Measurements from ENCODE around the gene MACROH2A2.
"Not testable (repeated sequence)": the region's sequence is repeated elsewhere in the genome, so short reads cannot be mapped to it uniquely, and the experiment has no call there.

The MACROH2A2 gene

DNA sequence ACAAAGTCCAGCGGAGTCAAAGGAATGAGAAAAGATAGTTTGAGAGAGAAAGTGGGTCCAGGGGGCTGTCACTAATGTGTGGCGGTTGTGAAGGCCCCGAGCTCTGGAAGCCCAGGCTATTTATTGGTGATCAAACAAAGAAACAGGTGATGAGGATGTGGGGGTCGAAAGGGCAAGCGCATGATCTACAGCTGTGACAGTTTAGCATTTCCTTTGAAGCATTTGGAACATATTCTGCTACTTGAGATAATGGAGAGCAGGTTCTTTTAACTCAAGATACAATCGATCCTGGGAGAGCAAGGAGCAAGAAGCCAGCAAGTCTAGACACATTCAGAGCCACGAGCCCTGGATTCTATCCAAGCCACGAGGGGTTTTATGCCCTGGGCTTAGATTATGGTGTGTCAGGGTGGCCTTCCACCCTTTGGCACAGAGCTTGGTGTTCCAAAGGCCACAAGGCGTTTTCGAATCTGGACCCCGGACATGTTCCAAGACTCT lies 48.5 kb downstream of the MACROH2A2 start:
- not testable (repeated sequence) for DNase-seq (ENCODE audit: low spot score)

DNA sequence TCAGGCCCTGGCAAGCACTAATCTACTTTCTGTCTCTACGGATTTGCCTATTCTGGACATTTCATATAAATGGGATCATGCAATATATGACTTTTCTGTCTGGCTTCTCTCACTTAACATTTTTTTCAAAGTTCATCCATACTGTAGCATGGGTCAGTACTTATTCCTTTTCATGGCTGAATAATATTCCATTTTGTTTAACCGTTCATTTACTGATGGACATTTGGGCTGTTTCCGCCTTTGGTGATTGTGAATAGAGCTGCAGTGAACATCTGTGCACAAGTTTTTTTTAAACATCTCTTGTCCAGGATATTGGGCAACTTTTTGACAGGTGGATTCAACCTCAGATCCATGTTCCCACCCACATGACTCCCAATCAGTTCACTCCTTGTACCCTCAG lies 49.0 kb downstream of the MACROH2A2 start:
- DNase-seq (ENCODE audit: low spot score), result no peak

DNA sequence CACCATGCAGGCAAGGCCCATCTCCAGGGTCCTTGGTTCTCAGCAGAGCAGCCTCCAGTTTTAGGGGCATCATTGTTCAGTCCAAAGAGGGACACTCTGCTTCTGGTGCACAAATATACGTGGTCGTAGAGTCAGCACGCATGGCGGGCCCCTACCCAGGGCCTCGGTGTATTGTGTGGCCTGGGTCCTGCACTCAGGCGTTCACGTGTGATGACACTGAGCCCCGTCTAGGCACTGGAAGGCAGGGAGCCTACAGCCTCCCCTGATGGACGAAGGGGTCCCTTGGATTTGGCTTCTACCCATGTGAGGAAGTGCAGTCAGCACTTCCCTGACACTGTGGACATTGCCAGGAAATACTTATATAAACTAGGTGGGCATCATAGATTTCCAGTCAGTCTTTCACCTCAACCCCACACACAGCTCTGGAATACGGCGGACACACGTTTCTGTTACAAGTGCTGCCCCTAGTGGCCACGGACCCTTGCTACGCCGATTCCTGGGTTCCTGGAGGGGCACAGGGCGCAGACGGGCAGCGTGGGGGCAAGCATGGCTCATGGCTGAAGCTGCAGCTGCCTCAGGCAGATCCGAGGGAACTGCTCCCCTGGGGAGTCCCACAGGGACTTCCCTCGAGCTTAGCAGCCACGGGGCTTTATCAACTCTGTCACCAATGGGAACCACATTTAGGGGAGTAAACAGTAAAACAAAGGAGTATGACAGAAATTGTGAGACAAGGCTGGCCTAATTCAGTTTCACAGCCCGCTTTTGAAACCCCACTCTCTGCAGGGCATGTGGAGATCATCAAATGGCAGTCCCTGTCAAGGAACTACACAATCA lies 54.5 kb downstream of the MACROH2A2 start:
- no peak for DNase-seq (ENCODE audit: low spot score)

DNA sequence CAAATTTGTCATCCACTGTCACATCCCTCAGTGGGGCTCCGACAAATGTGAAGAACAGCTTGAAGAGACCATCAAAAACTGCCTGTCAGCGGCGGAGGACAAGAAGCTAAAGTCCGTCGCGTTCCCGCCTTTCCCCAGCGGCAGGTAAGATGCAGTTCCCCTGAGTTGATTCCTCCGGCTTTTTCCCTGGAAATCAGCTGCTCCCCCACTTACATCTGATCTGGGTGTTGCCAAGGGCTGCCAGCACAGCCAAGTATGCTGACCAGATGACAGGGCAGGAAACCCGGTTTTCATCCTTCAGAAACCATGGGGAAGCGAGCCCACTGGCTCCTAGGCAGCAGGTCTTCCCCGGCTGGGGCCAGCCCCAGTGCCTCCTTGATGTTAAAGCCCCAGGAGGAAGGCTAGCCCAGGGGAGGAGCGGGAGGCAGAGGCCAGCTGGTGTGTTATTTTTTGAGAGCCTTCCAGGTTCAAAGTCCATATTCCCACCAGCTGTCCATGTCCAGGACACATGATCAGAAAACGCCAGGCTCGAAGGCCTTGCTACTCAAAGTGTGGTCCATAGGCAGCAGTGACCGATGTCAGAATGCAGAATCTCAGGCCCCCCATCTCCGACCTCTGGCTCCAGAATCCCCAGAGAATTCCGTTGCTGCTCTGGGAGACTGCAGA lies 56.6 kb downstream of the MACROH2A2 start:
- DNase-seq (ENCODE audit: low spot score), result no peak

DNA sequence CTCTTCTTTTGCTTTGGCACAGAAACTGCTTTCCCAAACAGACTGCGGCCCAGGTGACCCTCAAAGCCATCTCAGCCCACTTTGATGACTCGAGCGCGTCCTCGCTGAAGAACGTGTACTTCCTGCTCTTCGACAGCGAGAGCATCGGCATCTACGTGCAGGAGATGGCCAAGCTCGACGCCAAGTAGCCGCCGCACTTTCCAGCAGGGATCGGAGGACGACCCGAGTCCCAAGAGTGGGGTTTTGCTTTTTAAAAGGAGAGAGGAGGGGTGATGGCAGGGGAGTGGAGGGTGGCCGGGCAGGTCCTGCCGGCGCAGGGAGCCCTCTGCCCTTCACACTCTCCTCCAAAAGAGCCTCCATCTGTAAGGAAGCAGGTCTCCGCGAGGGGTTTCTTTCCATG lies 58.9 kb downstream of the MACROH2A2 start:
- no peak for DNase-seq (ENCODE audit: low spot score)

DNA sequence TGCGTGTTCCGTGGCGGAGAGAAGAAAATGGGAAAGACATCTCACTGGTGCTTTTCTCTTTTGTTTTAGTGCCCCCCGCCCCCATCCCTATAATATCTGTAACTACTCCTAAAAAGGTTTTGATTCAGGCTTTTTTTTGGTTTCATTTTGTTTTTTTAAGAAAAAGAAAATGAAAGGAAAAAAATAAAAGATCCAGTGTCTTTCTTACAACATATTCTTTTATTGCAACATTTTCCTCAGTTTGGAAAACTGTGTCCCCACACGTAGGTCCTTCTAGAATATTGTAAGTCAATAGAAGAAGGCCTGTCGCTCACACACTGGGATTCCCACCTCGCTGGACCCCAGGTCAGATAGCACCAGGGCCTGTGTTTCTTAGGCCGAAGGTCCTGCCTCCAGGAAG lies 59.4 kb downstream of the MACROH2A2 start:
- DNase-seq (ENCODE audit: low spot score), result no peak

DNA sequence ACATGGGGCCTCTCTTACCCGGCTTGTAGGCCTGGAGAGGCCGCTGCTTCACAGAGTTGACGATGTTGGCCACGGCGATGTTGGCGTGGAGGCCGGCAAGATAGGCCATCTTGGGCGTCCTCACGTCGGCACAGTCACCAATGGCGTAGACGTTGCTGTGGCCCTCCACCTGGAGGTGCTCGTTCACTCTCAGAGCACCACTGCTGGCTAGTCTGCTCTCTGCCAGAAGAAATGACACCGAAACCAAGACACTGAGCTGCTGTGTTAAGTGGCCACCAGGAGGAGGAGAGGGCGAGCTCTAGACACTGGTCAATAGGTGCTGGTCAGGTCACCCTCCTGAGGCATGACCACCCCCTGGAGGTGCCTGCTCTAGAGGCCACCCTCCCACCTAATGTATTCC lies 62.3 kb downstream of the MACROH2A2 start:
- DNase-seq (ENCODE audit: low spot score), result no peak

DNA sequence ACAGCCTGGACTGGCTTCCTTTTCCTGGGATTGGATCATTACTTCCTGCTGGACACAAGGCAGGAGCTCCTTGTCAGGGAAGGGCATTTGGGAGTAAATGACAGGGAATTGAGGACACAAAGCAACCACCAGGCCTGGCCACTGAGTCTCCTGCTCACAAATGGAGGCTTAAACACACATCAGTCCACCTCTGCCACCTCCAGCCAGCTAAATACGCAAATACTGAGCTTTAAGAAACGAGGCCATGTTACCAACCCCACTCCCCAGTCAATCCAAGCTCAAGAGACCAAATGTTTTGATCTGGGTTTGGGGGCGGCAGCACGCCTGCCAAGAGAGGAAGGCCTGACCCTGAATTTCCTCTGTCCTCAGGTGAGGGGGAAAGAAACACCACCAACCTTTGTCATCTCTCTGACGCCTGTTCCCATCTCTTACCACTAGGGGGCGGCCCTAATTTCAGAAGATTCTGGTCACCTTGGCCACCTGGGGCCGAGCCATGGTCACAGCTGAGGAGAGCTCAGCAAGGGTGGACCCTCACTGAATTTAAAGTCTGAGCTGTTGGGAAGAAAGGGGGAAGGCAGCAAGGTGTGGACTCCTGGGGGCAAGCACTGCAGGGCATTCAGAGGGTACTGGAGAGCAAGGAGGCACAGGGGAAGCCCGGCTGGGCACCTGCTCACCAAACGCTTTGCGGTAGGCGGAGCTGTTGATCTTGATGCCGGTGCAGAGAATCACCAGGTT lies 63.5 kb downstream of the MACROH2A2 start:
- no peak for DNase-seq (ENCODE audit: low spot score)

DNA sequence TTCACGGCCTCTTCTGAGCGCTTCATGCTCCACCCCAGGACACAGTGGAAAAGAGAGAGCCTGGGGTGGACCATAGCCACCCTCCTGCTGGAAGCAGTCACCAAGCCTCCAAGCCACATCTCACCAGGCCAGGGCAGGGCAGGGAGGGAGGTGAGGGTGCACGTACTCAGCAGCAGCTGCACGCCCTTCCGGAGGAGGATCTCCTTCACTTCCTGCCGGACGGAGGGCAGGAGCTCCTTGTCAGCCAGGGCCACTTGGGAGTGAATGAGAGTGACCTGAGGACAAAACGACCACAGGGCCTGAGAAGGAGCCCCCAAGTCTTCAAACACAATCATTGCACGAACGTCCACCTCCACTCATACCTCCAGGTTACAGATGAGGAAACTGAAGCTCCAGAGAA lies 65.0 kb downstream of the MACROH2A2 start:
- no peak for DNase-seq (ENCODE audit: low spot score)

DNA sequence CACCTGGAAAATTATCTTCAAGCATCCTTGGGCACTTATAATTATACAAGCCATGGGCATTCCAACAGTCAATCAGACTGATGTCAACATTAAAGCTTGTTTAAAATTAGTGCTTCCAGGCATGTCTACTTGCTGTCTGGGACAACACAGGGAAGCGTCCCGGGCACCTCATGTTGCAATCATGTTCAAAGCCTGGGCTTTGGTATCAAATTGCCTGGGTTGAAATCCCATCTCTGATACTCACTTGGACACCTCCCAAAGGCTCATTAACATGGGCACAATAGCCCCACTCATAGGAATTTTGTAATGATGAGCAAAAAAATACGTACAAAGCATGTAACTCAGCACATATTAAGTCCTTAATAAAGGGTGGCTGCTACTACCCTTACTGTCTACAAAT lies 65.5 kb downstream of the MACROH2A2 start:
- no peak for DNase-seq (ENCODE audit: low spot score)

DNA sequence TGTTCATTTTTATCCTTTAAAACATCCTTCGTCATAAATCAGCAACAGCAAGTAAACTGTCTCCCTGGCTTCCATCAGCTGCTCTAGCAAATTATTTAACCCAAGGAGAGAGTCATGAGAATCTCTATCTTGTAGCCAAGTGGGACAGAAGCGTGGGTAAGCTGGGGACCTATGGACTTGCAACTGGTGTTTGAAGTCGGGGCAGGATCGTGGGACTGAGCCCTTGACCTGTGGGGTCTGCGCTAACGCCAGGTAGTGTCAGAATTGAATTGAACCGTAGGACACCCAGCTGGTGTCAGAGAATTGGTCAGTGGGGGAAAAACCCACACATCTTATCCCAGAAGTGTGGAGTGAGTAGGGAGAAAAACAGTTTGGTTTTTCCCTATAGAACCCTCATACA lies 66.6 kb downstream of the MACROH2A2 start:
- no peak for DNase-seq (ENCODE audit: low spot score)

DNA sequence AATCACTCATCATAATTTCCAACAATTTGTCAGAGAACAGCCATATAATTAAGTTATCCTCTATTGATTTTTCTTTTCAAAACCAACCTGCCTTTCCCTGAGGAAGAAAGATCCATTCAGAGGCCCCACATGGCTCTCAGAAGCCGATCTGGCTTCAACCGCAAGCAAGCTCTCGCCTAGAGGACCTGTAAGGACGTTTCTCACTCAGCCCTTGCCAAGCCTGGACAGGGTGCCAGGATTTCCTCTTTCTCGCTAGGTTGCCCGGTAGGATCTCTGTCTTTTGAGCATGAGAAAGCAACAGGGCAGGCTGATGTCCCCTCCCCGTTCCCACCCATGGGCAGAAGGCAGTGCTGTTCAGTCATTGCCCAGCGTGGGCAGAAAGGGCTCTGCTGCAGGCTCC lies 67.0 kb downstream of the MACROH2A2 start:
- no peak for DNase-seq (ENCODE audit: low spot score)

DNA sequence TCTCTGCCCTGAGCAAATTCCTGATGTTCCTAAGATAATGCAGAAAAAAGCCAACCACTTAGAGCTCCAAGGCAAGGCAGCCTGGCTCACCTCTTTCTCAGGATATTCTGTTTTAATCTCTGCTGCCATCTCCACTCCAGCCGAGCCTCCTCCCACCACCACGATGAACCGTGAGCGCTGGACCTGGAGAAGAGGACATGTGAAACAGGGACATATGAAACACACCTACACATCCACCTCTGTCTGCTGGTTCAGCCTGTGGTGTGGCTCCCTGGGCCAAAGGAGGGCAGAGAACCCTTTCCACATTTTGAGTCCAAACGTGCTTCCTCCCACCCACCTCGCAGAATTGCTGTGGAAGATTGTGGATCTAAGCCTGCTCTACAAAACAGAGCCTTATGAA lies 67.8 kb downstream of the MACROH2A2 start:
- DNase-seq (ENCODE audit: low spot score), result no peak

DNA sequence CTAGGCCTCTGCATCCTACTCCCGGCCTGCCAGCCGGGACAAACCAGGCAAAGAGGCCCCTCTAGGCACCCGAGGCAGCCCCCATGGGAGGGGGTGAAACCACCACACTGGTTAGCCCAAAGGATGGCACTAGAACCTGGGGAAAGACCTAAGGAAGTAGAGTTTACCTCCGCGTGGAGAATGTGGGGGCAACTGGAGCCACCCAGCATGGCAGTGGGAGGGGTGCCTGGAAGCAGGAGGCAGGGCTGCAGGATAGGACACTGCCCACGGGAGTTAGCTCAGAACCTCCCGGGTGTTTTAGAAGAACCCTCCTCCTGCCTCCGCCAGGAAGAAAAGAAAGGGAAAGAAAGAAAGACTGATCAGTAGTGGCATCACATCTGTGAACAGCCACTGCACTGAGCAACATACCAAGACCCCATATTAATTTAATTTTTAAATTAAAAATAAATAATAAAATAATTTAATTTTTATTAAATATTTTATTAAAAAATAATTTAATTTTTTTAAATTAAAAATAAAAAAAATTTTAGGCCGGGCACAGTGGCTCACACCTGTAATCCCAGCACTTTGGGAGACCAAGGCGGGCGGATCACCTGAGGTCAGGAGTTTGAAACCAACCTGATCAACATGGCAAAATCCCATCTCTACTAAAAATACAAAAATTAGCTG lies 68.8 kb downstream of the MACROH2A2 start:
- DNase-seq (ENCODE audit: low spot score), result no peak

DNA sequence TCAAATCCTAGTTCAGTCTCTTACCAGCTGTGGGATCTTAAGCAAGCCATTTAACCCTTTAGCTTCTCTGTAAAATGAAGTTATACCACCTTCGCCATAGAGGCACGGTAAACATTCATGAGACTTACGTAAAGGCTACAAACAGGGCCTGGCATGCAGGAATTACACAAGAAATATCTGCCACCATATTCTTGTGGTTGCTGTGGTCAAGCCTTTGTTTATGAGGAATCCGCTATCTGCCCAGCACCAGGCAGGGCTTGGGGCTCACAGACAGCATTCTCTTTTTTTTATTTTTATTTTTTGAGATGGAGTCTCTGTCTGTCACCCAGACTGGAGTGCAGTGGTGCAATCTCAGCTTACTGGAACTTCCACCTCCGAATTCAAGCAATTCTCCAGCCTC lies 70.1 kb downstream of the MACROH2A2 start:
- no peak for DNase-seq (ENCODE audit: low spot score)

DNA sequence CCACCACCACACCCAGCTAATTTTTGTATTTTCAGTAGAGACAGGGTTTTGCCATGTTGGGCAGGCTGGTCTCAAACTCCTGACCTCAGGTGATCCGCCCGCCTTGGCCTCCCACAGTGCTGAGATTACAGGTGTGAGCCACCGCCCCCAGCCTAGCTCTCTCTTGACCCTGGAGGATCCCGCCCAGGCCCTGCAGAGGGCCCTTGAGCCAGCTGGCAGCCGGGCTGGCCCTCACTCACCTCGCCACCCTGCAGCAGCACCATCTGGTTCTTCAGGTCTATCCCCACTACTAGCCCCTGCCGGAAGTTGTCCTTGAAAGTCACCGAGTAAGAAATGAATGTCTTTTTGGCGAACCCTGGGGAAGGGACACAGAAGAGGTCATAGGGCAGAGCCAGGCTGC lies 70.5 kb downstream of the MACROH2A2 start:
- DNase-seq (ENCODE audit: low spot score), result not testable (repeated sequence)

DNA sequence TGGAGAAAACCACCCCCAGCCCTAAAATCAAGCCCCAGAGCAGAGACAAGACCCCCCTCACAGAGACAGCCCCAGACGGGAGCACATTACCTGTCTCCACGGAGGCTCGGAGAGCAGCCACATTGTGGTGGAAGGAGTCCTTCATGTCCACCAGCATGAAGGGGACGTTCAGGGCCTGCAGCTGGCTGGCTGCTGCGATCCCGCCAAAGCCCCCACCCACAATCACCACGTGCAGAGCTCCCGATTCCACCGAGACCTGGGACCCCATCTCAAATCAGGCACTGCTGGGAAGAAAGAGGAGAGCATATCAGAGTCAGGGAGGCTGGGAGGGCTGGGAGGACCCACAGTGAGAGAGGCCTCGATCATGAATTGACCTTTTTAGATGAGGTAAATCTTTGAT lies 71.2 kb downstream of the MACROH2A2 start:
- DNase-seq (ENCODE audit: low spot score), result no peak

DNA sequence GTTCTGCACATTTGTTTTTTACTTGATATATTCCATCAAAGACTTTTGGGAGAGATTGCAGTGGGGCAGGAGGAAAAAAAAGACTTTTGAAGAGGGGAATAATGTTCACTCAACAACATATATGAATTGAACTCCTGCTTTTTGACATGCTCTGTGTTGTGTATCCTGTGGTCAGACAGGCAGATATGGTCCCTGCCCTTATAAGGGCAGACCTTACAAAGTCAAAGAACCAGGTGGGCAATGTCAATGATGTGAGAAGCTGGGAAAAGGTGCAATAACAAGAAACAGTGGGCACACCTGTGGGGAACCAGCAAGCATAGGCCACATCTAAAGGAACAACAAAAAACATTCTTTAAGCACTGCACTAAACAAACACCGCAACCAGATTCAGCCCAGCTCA lies 71.8 kb downstream of the MACROH2A2 start:
- DNase-seq (ENCODE audit: low spot score), result no peak

DNA sequence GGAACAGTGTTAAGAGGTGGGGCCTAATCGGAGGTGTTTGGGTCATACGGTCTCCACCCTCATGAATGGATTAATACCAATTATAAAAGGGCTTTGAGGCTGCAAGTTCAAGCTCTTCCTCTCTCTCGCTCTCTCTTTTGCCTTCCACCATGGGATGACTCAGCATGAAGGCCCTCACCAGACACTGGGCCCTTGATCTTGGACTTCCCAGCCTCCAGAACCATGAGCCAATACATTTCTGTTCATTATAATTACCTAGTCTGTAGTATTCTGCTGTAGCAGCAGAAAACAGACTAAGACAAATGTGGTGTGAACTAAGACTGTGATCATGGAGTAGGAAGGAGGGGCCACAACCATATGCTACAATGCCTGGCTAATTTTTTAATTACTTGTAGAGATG lies 72.3 kb downstream of the MACROH2A2 start:
- DNase-seq (ENCODE audit: low spot score), result no peak

DNA sequence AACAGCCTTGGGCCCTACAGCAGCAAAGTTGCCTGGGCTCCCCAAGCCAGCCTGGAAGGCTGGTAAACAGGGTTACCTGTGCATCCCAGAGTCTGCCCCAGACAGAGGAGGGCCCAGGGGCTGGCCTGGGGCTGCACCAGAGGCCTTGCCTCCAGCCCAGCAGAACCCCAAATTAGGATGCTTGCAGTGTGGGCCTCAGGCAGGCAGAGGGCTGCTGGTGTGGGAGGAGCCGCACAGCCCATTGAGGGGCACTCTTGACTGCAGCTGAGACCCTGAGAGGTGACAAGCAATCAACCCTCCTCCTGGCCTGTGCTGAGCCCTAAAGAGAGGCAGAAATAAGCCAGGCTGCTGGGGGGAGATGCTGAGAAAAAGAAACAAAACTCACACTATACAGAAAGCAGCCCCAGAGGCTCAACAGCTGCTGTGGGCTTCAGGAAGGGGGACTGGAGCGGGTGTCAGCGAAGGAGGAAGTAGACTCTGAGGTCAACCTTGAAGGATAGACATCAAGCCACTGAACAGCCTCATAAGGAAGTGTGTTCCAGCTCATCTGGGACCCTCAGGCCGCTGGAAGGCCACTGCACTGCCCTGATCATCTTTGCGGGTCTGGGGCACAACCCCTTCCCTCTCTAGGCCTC lies 73.4 kb downstream of the MACROH2A2 start:
- DNase-seq (ENCODE audit: low spot score), result no peak

DNA sequence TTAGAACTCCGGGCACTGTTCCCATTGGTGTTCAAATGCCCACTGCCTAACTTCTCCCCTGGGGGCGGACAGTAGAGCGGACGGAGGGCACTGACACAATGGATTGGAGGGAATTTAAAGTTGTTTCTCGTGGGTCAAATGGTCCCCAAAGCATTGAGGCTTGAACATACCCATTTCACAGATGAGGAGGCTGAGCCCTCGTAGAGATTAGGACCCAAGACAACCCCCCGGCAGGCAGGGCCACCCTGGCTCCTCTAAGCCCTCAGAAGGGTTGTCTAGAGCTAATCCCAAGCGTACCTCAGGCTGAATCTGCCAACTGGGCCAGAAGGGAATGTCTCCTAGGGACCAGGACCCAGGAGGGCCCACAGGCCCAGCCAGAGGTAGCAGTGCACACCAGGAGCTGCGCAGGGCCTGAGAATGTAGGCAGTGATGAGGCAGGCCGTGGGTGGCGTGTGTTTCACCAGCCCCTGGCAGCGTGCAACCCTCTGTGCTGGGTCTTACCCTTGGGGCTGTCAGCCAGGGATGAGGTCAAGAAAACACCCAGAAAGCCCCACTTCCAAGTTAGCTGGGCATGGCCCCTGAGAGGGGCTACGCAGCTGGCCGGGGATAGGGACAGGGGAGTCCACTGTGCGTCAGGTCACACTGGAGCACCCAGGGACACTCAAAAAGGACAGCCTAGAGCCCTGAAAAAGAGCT lies 74.2 kb downstream of the MACROH2A2 start:
- no peak for DNase-seq (ENCODE audit: low spot score)
